Measurements from ENCODE around the gene LURAP1L. TPM values are rescaled to one million over a fixed set of nuclear protein-coding genes. Genes with fewer than 3 reads are reported as not detected.

Gene LURAP1L
- total RNA-seq, 2 experiments from 2014 or later: not detected

DNA sequence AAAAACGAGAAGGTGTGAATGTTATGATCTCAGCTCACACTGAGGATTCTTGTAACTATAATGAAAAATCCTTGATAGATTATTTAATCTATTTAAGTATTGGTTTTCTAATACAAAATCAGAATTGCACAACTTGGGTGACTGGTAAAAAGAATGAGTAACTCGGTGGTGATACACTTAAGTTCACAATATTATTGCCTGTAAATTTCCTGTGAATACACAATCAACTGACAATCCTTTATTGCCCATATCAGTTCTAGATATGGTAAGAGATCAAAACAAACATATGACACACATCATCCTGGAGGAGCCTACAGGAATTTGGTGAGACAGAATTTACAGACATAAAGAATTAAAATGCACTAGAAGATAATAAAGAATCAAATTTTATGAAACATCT, 14.1 kb upstream of the LURAP1L start:
- Mint-ChIP-seq H3K4me3 (no peak overlapping the region), H3K4me1 (ENCODE audit: low read depth) (no peaks in the 10 kb centered on the region), H3K27ac (no peak overlapping the region), H3K36me3 (ENCODE audit: low read depth) (no peaks in the 10 kb centered on the region), H3K27me3 (ENCODE audit: low read depth) (no peaks in the 10 kb centered on the region), H3K9me3 (ENCODE audit: insufficient read depth) (peaks cover 7% of the 10 kb centered on the region)
- ChIA-PET POLR2A (no interaction called here), CTCF (no interaction called here)
- no peak for DNase-seq
- no peak for ATAC-seq

DNA sequence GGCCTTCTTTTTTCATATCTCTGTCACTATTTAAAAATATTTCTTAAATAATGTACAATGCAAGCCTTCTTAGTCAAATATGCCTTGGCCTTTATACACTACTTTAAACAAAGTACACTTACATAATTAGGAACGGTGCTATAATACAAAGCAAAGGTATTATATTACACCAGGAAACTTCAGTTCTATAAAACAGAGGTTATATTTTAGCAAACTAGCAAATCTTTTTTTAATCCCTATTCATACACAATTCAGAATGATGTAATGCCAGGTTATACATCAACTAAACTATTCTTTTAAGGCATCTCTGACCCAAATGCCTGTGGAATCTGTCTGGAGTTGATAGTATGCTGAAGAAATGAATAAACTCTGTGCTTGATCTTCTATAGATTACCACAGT, 10.7 kb upstream of the LURAP1L start:
- Mint-ChIP-seq H3K36me3 (ENCODE audit: low read depth) (no peaks in the 10 kb centered on the region), H3K4me1 (ENCODE audit: low read depth) (no peaks in the 10 kb centered on the region), H3K27me3 (ENCODE audit: low read depth) (no peaks in the 10 kb centered on the region), H3K27ac (no peak overlapping the region), H3K9me3 (ENCODE audit: insufficient read depth) (peaks cover 7% of the 10 kb centered on the region), H3K4me3 (no peak overlapping the region)
- POLR2A ChIA-PET: no interaction called here
- CTCF ChIA-PET: no interaction called here
- ATAC-seq (no peak), DNase-seq (no peak)

DNA sequence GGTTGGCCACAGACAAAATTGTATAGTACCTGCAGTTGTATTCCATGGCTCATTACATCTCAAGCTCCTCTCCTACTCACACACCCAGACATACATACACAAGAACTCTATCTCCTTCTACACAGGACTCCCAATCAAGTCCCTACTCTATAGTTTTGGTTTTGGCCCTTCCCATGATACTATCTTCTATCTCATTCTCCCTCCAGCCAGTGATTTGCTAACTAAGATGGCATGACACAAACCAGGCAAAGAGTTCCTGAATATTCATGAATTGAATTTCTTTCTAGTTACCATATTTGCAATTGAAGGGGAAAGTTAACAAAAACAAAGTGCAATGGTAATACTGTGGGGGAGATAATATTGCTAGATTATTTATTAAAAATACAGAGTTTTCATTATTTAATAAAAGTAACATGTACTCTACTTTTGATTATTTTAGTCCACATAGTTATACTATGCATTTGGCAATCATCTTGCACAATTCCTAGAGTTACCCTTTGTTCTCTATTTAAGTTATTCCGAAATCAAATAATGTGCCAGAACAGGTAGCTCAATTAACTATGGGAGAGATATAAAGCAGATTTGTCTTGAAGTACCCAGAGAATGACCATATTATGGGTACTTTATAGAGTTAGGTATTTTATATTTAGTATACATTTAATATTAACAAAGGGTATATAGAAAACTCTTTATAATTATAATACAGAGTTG, 9.6 kb upstream of the LURAP1L start:
- POLR2A ChIA-PET: no interaction called here
- H3K9me3 Mint-ChIP-seq (ENCODE audit: insufficient read depth): peaks cover 7% of the 10 kb centered on the region
- CTCF ChIA-PET: no interaction called here
- H3K27ac Mint-ChIP-seq: no peak overlapping the region
- ATAC-seq: no peak
- H3K4me3 Mint-ChIP-seq: no peak overlapping the region
- H3K27me3 Mint-ChIP-seq (ENCODE audit: low read depth): no peaks in the 10 kb centered on the region
- DNase-seq: no peak
- no peaks in the 10 kb centered on the region for H3K36me3 Mint-ChIP-seq (ENCODE audit: low read depth)
- no peaks in the 10 kb centered on the region for H3K4me1 Mint-ChIP-seq (ENCODE audit: low read depth)

DNA sequence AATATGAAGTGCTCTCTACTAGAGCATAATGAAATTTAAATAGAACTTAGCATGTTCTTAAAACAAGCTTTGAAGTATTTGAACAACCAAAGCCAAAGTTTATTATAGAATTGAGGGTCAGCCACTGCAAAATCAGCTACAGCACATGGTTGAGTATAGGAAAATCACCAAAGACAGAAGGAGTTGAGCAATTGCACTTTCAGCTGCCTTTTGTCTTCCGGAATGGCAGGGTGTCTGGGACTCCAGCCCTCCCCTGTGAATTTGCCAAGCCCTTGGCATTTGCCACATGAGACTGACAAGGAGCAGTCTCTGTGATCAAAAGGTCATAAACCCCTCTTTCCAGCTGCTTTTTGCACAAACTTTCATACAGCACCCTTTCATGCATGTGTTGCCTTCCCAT, 8.5 kb upstream of the LURAP1L start:
- Mint-ChIP-seq H3K36me3 (ENCODE audit: low read depth) (no peaks in the 10 kb centered on the region), H3K9me3 (ENCODE audit: insufficient read depth) (peaks cover 7% of the 10 kb centered on the region), H3K4me1 (ENCODE audit: low read depth) (no peaks in the 10 kb centered on the region), H3K27ac (no peak overlapping the region), H3K4me3 (no peak overlapping the region), H3K27me3 (ENCODE audit: low read depth) (no peaks in the 10 kb centered on the region)
- no peak for DNase-seq
- ChIA-PET CTCF (no interaction called here), POLR2A (no interaction called here)
- no peak for ATAC-seq

DNA sequence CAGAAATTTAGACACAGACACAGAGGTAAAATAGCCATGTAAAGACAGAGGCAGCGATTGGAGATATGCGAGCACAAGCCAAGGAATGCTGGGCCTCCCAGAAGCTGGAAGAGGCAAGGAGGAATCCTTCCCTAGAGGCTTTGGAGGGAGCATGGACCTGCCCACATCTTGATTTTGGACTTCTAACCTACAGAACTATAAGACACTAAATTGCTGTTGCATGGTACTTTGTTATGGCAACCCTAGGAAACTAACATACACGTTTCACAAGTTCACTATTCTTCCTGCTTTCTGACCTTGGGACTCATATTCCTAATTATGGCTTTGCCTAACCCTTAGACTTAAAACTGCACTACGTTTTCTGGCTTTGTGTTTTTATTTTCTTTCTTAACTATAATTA, 4.6 kb upstream of the LURAP1L start:
- DNase-seq (no peak), ATAC-seq (no peak)
- Mint-ChIP-seq H3K27me3 (ENCODE audit: low read depth) (peaks cover 6% of the 10 kb centered on the region), H3K4me1 (ENCODE audit: low read depth) (peaks cover 1% of the 10 kb centered on the region), H3K9me3 (ENCODE audit: insufficient read depth) (no peaks in the 10 kb centered on the region), H3K36me3 (ENCODE audit: low read depth) (no peaks in the 10 kb centered on the region), H3K27ac (no peak overlapping the region), H3K4me3 (no peak overlapping the region)
- ChIA-PET CTCF (no interaction called here), POLR2A (no interaction called here)

DNA sequence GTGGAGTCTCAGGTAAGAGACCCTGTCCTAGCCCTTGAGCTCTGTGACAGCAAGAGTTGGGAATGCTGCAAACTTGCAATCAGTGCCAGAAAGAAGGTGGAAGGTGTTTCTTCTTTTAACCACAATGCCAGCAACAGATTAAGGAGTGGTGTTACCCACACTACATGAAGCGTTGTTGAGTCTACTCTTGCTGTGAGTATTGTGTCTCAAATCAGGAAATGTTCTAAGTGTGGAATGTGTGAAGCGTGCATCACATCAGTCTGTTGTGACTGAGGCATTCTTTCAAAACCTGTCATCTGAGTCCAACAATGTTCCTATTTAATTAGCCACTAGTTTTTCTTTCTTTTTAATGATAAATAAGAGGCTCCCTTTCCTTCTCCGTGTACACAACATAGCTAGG, 2.9 kb upstream of the LURAP1L start:
- H3K36me3 Mint-ChIP-seq (ENCODE audit: low read depth): no peaks in the 10 kb centered on the region
- H3K4me3 Mint-ChIP-seq: no peak overlapping the region
- CTCF ChIA-PET: no interaction called here
- H3K27ac Mint-ChIP-seq: no peak overlapping the region
- peaks cover 6% of the 10 kb centered on the region for H3K4me1 Mint-ChIP-seq (ENCODE audit: low read depth)
- no peaks in the 10 kb centered on the region for H3K9me3 Mint-ChIP-seq (ENCODE audit: insufficient read depth)
- POLR2A ChIA-PET: no interaction called here
- ATAC-seq (no peak), DNase-seq (no peak)
- H3K27me3 Mint-ChIP-seq (ENCODE audit: low read depth): peaks cover 21% of the 10 kb centered on the region

DNA sequence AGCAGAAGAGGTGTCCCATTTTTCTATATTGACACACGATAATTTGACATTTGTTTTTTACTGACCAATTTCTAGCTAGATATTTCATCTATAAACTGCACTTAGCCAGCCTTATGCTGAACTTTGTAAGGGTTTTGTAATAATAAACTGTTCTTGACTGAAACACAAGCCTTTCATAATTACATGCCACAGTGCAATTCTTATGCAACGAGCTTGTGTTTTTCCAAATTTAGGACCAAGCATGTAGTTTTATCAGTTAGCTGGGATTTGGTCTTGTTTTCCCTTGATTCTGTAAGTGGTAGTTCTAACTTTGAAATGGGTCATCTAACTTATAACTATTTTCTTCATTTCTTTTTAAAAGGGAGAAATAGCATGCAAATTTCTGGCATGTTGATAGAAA, 1.3 kb upstream of the LURAP1L start:
- ChIA-PET POLR2A (no interaction called here), CTCF (no interaction called here)
- no peak overlapping the region for H3K4me3 Mint-ChIP-seq
- H3K36me3 Mint-ChIP-seq (ENCODE audit: low read depth): no peaks in the 10 kb centered on the region
- no peak overlapping the region for H3K27ac Mint-ChIP-seq
- no peaks in the 10 kb centered on the region for H3K9me3 Mint-ChIP-seq (ENCODE audit: insufficient read depth)
- peaks cover 6% of the 10 kb centered on the region for H3K4me1 Mint-ChIP-seq (ENCODE audit: low read depth)
- peaks cover 21% of the 10 kb centered on the region for H3K27me3 Mint-ChIP-seq (ENCODE audit: low read depth)
- ATAC-seq: no peak
- no peak for DNase-seq

DNA sequence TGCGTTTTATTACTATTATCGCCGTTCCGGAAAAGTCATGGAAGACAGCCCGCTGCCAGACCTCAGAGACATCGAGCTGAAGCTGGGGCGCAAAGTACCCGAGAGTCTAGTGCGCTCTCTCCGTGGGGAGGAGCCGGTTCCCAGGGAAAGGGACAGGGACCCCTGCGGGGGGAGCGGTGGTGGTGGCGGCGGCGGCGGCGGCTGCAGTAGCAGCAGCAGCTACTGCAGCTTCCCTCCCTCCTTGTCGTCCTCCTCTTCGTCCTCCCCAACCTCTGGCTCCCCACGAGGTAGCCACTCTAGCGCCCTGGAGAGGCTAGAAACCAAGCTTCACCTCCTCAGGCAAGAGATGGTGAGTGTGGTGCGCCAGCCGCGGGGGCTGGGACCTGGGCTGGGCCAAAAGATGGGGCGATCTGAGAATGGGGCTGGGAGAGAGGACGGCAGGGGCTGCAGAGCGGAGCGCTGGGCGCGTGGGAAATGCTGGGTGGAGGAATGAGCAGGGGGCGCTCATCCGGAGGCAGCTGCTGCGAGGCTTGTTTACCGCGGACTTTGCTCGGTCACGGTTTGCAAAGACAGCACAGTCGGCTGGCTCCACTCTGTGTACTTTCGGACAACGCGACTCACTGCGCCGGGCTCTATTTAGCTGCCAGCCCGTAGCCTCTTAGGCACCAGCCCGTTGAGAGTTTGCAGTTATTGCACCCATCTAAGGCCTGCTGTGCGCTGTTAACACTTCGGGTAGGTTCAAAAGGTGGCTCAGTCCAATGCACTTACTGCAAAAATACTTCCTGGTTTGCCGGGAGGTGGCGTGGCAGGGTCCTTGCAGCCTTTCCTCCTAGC, 1.1 kb downstream of the LURAP1L start:
- Mint-ChIP-seq H3K27ac (no peak overlapping the region), H3K36me3 (ENCODE audit: low read depth) (no peaks in the 10 kb centered on the region), H3K27me3 (ENCODE audit: low read depth) (peaks cover 21% of the 10 kb centered on the region), H3K9me3 (ENCODE audit: insufficient read depth) (no peaks in the 10 kb centered on the region), H3K4me1 (ENCODE audit: low read depth) (peaks cover 6% of the 10 kb centered on the region), H3K4me3 (peak overlapping the region; percentile 36)
- CTCF ChIA-PET: interaction anchor here (0.6 to 1.4 kb wide), 2 partner anchors 22 to 1634 kb away, joined by 3 read pairs; no protein-coding TSS in a partner anchor
- ATAC-seq: peak; percentile 42
- POLR2A ChIA-PET: no interaction called here
- DNase-seq: no peak

DNA sequence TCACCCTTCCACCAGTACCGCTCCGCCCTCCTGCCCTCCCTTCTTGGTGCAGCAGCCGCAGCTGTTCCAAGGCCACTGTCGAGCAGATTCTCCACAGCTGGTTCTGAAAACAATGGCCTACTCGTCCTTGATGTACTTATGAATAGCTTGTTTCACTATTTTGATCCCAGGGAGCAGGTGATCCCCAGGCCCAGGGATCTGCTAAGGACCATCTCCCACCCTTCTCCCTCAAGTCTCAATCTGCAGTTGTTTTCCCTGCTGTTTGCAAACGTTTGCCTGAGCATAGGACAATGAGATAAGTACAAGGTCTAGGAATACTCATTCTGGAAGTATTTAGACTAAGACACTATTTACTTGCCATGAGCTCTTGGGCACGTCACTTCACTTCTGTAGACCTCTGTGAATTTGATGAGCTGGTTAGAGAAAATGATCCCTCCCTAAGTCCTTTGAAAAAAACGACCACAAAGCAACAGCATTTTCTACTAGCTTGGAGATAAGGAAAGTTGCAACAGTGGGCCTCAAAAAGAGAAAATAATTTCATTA, 1.8 kb downstream of the LURAP1L start:
- no peaks in the 10 kb centered on the region for H3K36me3 Mint-ChIP-seq (ENCODE audit: low read depth)
- no peak overlapping the region for H3K4me3 Mint-ChIP-seq
- DNase-seq (no peak), ATAC-seq (no peak)
- no peak overlapping the region for H3K27ac Mint-ChIP-seq
- peaks cover 21% of the 10 kb centered on the region for H3K27me3 Mint-ChIP-seq (ENCODE audit: low read depth)
- peaks cover 6% of the 10 kb centered on the region for H3K4me1 Mint-ChIP-seq (ENCODE audit: low read depth)
- POLR2A ChIA-PET: no interaction called here
- CTCF ChIA-PET: interaction anchor here (0.6 to 1.4 kb wide), 2 partner anchors 21 to 1634 kb away, joined by 3 read pairs; no protein-coding TSS in a partner anchor
- no peaks in the 10 kb centered on the region for H3K9me3 Mint-ChIP-seq (ENCODE audit: insufficient read depth)

DNA sequence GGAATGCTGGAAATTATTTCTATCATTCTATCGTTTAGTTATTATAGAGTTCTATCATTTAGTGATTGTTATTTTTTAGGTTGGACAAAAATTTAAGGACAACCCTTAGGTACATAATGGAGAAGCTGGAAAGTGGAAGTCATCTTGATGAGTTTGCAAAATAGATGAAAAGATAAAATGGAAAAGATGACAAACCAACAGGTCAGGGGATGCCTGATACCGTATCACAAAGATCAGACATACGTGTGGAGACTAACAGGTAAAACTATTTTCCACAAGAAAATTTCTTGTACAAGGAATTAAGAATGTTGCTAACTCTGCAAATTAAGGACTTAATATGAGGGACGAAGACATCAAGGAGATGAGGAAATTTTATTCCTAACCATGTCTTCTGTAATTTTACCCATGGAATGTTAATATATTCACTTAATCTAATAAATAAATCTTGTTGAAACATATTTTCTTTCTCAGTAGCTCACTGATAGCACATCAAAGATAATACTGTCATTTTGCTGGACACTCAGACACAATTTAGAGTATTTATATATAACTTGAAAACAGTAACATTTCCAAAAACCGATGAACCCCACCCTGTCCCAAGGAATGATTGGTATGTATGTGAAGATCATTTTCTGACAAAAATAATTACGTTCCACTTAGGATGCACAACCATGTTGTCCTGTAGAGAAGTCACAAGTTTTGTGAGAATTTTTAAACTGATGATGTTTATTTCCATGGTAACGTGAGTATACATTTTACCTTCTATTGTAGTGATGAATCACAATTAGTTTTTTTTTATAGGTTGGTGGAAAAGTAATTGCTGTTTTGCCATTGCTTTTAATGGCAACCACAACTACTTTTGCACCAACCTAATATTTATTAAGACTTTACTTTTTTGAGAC, 2.6 kb downstream of the LURAP1L start:
- ATAC-seq (no peak), DNase-seq (no peak)
- CTCF ChIA-PET: no interaction called here
- Mint-ChIP-seq H3K4me3 (no peak overlapping the region), H3K36me3 (ENCODE audit: low read depth) (no peaks in the 10 kb centered on the region), H3K9me3 (ENCODE audit: insufficient read depth) (no peaks in the 10 kb centered on the region), H3K27me3 (ENCODE audit: low read depth) (peaks cover 21% of the 10 kb centered on the region), H3K27ac (no peak overlapping the region), H3K4me1 (ENCODE audit: low read depth) (peaks cover 6% of the 10 kb centered on the region)
- POLR2A ChIA-PET: no interaction called here

DNA sequence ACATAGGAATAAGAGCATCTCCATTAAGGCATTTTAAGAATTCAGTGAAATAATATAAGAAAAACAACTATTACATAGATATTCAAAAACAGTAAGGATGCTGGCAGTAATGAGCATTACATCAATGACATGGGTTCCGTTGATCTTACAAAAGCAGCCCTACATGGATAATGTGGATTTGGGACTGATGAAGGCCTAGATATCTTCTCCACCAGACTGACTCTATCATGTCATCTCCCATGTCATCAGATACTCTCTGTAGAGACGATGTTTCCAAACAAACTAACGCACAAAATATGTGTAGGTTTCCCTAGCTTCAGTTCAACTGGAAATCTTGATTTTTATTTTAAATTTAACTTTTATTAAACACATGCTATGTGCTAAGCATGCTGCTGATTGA, 3.6 kb downstream of the LURAP1L start:
- ATAC-seq: no peak
- ChIA-PET CTCF (no interaction called here), POLR2A (no interaction called here)
- Mint-ChIP-seq H3K9me3 (ENCODE audit: insufficient read depth) (peaks cover under 1% of the 10 kb centered on the region), H3K4me1 (ENCODE audit: low read depth) (peaks cover 6% of the 10 kb centered on the region), H3K27me3 (ENCODE audit: low read depth) (peaks cover 21% of the 10 kb centered on the region), H3K27ac (no peak overlapping the region), H3K4me3 (no peak overlapping the region), H3K36me3 (ENCODE audit: low read depth) (no peaks in the 10 kb centered on the region)
- no peak for DNase-seq
